HUES6 (cell line): ENCODE results near the gene SYK.

Experiments
- H3K27ac ChIP-seq: 2 replicates; pipeline ENCODE4 v1.7.0; 2013; ENCODE audit warnings: low read depth, mild to moderate bottlenecking, low read length, inconsistent platforms
- H3K27me3 ChIP-seq: 2 replicates; pipeline ENCODE4 v1.6.1; 2013; ENCODE audit warnings: low read length; ENCODE audit not compliant: control insufficient read depth, insufficient read depth
- H3K36me3 ChIP-seq: 2 replicates; pipeline ENCODE4 v1.6.1; 2013; ENCODE audit warnings: low read length; ENCODE audit not compliant: control insufficient read depth, insufficient read depth
- H3K4me1 ChIP-seq: 2 replicates; pipeline ENCODE4 v1.6.1; 2013; ENCODE audit warnings: low read length; ENCODE audit not compliant: control insufficient read depth, insufficient read depth
- H3K4me3 ChIP-seq: 2 replicates; pipeline ENCODE4 v1.5.1; 2013; ENCODE audit warnings: low read depth, low read length
- H3K9ac ChIP-seq: one replicate; pipeline ENCODE4 v1.6.1; 2013; ENCODE audit warnings: mild to moderate bottlenecking, low read length
- H3K9me3 ChIP-seq: 2 replicates; pipeline ENCODE4 v1.6.1; 2013; ENCODE audit warnings: low read depth, low read length; ENCODE audit not compliant: control insufficient read depth, insufficient read depth

The SYK gene

GRCh38 chr9:90921969-90922368, 120.3 kb downstream of the SYK start:
- no peak overlapping the region for H3K9ac ChIP-seq
- H3K27ac ChIP-seq: no peak overlapping the region
- no peak overlapping the region for H3K4me3 ChIP-seq

DNA sequence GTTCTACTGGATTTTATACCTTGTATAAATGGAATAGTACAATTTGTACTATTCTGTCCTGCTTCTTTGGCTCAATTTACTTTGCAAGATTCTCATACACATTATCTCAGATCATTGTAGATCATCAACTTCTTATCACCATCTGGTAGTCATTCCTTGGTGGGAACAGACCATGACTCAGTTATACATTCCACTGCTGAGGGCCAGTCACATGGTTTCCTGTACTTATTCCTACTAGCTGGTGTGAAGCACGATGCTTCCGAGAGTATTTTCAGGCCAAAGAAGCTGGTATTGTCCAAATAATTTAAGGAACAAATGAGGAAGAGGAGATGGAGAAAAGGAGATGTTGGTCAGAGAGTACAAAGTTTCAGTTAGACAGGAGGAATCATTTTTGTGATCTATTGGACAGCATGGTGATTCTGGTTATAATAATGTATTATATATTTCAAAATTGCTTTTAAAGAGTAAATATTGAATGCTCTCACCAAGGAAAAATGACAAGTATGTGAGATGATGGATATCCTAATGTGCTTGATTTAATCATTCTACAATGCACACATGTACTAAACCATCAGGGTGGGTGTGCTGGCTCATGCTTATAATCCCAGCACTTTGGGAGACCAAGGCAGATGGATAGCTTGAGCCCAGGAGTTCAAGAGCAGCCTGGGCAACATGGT, 124.1 kb downstream of the SYK start:
- Histone ChIP-seq H3K9me3 (no peaks in the 10 kb centered on the region), H3K4me1 (no peaks in the 10 kb centered on the region), H3K9ac (no peak overlapping the region), H3K27ac (no peak overlapping the region), H3K4me3 (no peak overlapping the region), H3K27me3 (0 out of 2 replicates have a peak, but pooled peaks cover 2% of the 10 kb centered on the region), H3K36me3 (no peaks in the 10 kb centered on the region)

More at GRCh38 chr9:90921969-90922368, 120.3 kb downstream of the SYK start:
- H3K4me1 ChIP-seq: no peaks in the 10 kb centered on the region
- H3K9me3 ChIP-seq: no peaks in the 10 kb centered on the region
- H3K36me3 ChIP-seq: no peaks in the 10 kb centered on the region
- H3K27me3 ChIP-seq: 0 out of 2 replicates have a peak, but pooled peaks cover 2% of the 10 kb centered on the region

DNA sequence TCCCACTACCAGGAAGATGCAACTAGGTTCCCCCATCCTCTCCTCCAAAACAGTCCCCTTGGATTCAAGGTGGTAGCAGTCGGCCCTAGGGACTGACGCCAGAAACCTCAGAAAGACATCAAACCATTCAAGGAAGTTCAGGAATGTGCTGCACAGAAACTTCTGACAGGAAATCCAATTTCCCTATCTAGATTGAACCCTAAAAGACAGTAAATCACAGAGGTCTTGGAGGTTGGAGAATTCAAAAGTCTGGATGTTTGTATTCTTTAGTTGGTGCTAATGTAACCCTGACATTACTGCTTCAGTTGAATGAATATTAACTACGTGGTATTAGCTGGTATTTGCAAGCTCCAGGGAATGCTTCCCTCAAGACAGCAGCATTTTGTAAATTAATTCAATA, 125.3 kb downstream of the SYK start:
- Histone ChIP-seq H3K36me3 (no peaks in the 10 kb centered on the region), H3K9me3 (no peaks in the 10 kb centered on the region), H3K4me3 (no peak overlapping the region), H3K9ac (no peak overlapping the region), H3K4me1 (no peaks in the 10 kb centered on the region), H3K27me3 (0 out of 2 replicates have a peak, but pooled peaks cover 2% of the 10 kb centered on the region), H3K27ac (no peak overlapping the region)

GRCh38 chr9:90927496-90927895, 125.9 kb downstream of the SYK start:
- Histone ChIP-seq H3K27ac (no peak overlapping the region), H3K4me3 (no peak overlapping the region), H3K27me3 (0 out of 2 replicates have a peak, but pooled peaks cover 2% of the 10 kb centered on the region), H3K9me3 (no peaks in the 10 kb centered on the region), H3K4me1 (no peaks in the 10 kb centered on the region), H3K36me3 (no peaks in the 10 kb centered on the region), H3K9ac (no peak overlapping the region)

DNA sequence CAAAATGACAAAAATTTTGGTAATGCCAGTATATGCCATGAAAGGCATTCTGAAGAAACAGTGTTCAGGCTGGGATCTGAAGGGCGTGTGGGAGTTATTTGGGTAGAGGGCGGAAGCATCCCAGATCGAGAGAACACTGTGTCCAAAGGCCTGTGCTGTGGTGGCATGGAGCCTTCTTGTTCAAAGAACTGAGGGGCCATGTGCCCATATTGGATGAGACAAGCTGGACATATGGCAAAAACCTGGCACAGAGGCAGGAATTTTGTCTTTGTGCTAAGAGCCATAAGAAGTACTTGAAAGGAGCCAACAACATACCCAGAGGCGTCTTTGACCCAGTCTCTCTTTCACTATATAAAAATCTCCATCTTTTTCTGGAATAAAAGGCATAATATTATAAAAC, 128.0 kb downstream of the SYK start:
- 0 out of 2 replicates have a peak, but pooled peaks cover under 1% of the 10 kb centered on the region for H3K27me3 ChIP-seq
- no peaks in the 10 kb centered on the region for H3K9me3 ChIP-seq
- no peaks in the 10 kb centered on the region for H3K36me3 ChIP-seq
- no peak overlapping the region for H3K4me3 ChIP-seq
- H3K4me1 ChIP-seq: no peaks in the 10 kb centered on the region
- no peak overlapping the region for H3K27ac ChIP-seq
- H3K9ac ChIP-seq: no peak overlapping the region

DNA sequence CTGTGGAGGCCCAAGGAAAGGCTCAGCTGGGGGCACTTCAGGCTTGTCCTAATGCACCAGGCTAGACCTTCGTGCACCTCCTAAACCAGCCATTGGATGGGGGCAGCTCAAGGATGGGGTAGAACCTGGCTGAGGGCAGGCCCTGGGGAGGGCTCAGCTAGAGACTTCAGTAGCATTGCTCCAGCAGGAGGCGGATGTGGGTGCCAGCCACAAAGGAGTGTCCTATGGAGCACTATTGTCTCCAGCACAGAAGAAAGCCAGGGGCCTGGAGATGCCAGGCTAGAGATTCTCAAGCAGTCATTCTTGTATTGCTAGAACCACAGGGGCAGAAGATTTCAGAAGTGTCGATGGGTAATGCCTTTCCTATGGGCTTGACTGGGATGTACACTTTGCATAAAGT, 131.8 kb downstream of the SYK start:
- Histone ChIP-seq H3K9ac (no peak overlapping the region), H3K4me1 (no peaks in the 10 kb centered on the region), H3K4me3 (no peak overlapping the region), H3K9me3 (no peaks in the 10 kb centered on the region), H3K27me3 (no peaks in the 10 kb centered on the region), H3K36me3 (no peaks in the 10 kb centered on the region), H3K27ac (no peak overlapping the region)

- Histone ChIP-seq H3K36me3 (no peaks in the 10 kb centered on the region), H3K9me3 (no peaks in the 10 kb centered on the region), H3K27ac (no peak overlapping the region), H3K4me1 (no peaks in the 10 kb centered on the region), H3K9ac (no peak overlapping the region), H3K4me3 (no peak overlapping the region), H3K27me3 (no peaks in the 10 kb centered on the region)
These were observed 137.7 kb downstream of the SYK start for GRCh38 chr9:90939351-90939750.

GRCh38 chr9:90940280-90940679, 138.7 kb downstream of the SYK start:
- Histone ChIP-seq H3K36me3 (no peaks in the 10 kb centered on the region), H3K9ac (no peak overlapping the region), H3K4me3 (no peak overlapping the region), H3K4me1 (no peaks in the 10 kb centered on the region), H3K27ac (no peak overlapping the region), H3K27me3 (no peaks in the 10 kb centered on the region), H3K9me3 (no peaks in the 10 kb centered on the region)

- Histone ChIP-seq H3K36me3 (no peaks in the 10 kb centered on the region), H3K27ac (no peak overlapping the region), H3K9me3 (no peaks in the 10 kb centered on the region), H3K4me3 (no peak overlapping the region), H3K27me3 (no peaks in the 10 kb centered on the region), H3K4me1 (no peaks in the 10 kb centered on the region), H3K9ac (no peak overlapping the region)
These were observed 140.0 kb downstream of the SYK start for GRCh38 chr9:90941661-90942060.

DNA sequence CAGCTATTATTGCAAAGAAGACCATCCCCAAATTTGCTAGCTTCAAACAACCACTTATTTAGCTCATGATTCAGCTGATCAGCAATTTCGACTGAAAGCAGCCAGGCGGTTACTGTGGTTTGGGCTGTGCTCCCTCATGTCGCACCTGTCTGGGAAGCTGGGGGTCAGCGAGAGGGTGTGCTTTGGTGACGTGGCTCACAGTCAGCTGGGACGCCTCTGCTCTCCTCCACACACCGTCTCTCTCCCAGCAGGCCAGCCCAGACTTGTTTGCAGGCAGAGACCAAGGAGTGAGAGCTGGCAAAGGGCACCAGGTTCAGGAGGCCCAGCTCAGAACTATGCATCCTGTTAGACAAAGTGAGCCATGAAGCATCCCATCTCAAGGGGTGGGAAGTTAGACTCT, 140.9 kb downstream of the SYK start:
- Histone ChIP-seq H3K9me3 (no peaks in the 10 kb centered on the region), H3K27ac (no peak overlapping the region), H3K27me3 (no peaks in the 10 kb centered on the region), H3K4me3 (no peak overlapping the region), H3K36me3 (no peaks in the 10 kb centered on the region), H3K4me1 (no peaks in the 10 kb centered on the region), H3K9ac (no peak overlapping the region)

DNA sequence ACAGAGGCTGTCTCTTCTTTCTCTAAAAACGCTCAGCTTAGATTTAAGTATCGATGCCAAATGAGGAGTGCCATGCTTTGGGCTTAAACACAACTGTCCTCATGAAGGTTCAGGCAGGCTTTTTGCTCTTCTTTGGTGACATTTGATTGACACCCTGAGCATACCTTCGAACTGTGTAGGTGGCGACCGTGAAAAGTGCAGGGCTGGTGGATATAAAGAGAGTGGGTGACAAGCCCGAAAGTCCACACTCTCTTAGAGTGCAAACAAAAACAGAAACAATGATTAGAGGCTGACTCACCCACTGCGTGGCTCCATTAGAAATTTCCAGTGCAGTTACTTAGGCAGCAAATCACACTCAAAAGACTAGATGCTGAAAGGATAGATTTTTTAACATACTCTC, 141.7 kb downstream of the SYK start:
- Histone ChIP-seq H3K27me3 (no peaks in the 10 kb centered on the region), H3K9ac (no peak overlapping the region), H3K27ac (no peak overlapping the region), H3K4me3 (no peak overlapping the region), H3K36me3 (no peaks in the 10 kb centered on the region), H3K9me3 (no peaks in the 10 kb centered on the region), H3K4me1 (no peaks in the 10 kb centered on the region)
